Tibial nerve (tissue), 4 donors: ENCODE measurements around the gene PRDX5. TPM values are rescaled to one million over a fixed set of nuclear protein-coding genes. Genes with fewer than 3 reads are reported as not detected.
A peak's percentile ranks its signal among the peaks of the same experiment; 100 is the strongest.

ENCODE experiments used
- DNase-seq, 2 donors: peaks; one replicate each; pipeline ENCODE4 v3.0.0-alpha.2; 2019; ENCODE audit warnings: low spot score in 2 of 2
- H3K27ac ChIP-seq, 4 donors: fragments of 200-600 bp; sonication (generic) in 3 of 4; one replicate each; pipeline ENCODE4 v1.5.1; 2017 to 2019; ENCODE audit warnings: mild to moderate bottlenecking in 1 of 4
- H3K27me3 ChIP-seq, 2 donors: fragments of 200-600 bp; sonication (generic) in 1 of 2; one replicate each; pipeline versions ENCODE4 v1.5.1 to v1.6.0; 2017 to 2019
- H3K36me3 ChIP-seq, 3 donors: fragments of 200-600 bp; sonication (generic); one replicate each; pipeline ENCODE4 v1.5.1; 2018 to 2019
- H3K4me1 ChIP-seq, 4 donors: fragments of 200-600 bp; sonication (generic) in 3 of 4; one replicate each; pipeline ENCODE4 v1.5.1; 2017 to 2019
- H3K4me3 ChIP-seq, 4 donors: fragments of 200-600 bp; sonication (generic) in 3 of 4; one replicate each; pipeline ENCODE4 v1.5.1; 2017 to 2019; ENCODE audit warnings: mild to moderate bottlenecking in 1 of 4, moderate library complexity in 1 of 4
- H3K9me3 ChIP-seq, 4 donors: fragments of 200-600 bp; sonication (generic) in 3 of 4; one replicate each; pipeline ENCODE4 v1.5.1; 2017 to 2019
- EP300 ChIP-seq, 2 donors: sonication (generic); formaldehyde crosslinking; IDR thresholded peaks; one replicate each; pipeline ENCODE4 v1.6.1; 2017; ENCODE audit warnings: antibody characterized with exemption in 2 of 2, mild to moderate bottlenecking in 1 of 2
- POLR2A ChIP-seq, 2 donors: fragments of 450-650 bp; IDR thresholded peaks; one replicate each; pipeline ENCODE4 v1.6.1; 2017; ENCODE audit warnings: antibody characterized with exemption in 2 of 2, mild to moderate bottlenecking in 2 of 2, moderate library complexity in 2 of 2
- WGBS, 2 donors: methylation state at CpG; one replicate each; pipeline ENCODE4 v1.1.5; 2018; 5-methylcytosine and 5-hydroxymethylcytosine counted together
- total RNA-seq, 4 donors: library from RNA; depleted of rRNA; stranded (reverse); fragments of >200 nt; gene quantifications; one replicate each; pipeline ENCODE4 v1.1.0, GENCODE V29; 2016
- TF ChIP-seq, protein P1 (sequence below), 5 experiments: fragments of 200-600 bp in 3 of 5; fragments of 450-650 bp in 2 of 5; sonication (generic) in 3 of 5; IDR thresholded peaks; one replicate each; pipeline ENCODE4 v1.5.1; 2016 to 2019; ENCODE audit warnings: antibody characterized with exemption in 5 of 5, mild to moderate bottlenecking in 3 of 5, moderate library complexity in 2 of 5

Gene PRDX5
- total RNA-seq, 4 donors from 2014 or later = 142 to 246 (median 204) TPM

GRCh38 chr11:64298966-64299846 is 18.7 kb upstream of the PRDX5 start:
- Histone ChIP-seq H3K27me3 (peaks cover 2 to 97% of the 10 kb centered on the region in 2 donors), H3K27ac (no peak overlapping the region), H3K9me3 (no peaks in the 10 kb centered on the region), H3K4me1 (peaks cover 0 to 39% (median 23%) of the 10 kb centered on the region in 4 donors), H3K36me3 (no peaks in the 10 kb centered on the region), H3K4me3 (peak overlapping the region; percentile 29 to 49 (median 30))
- DNase-seq = peak; percentile 51 to 53
- TF ChIP-seq EP300 (IDR thresholded peaks at IDR 0.05) (no peak), POLR2A (IDR thresholded peaks at IDR 0.05) (no peak)
- TF ChIP-seq, protein P1, sequence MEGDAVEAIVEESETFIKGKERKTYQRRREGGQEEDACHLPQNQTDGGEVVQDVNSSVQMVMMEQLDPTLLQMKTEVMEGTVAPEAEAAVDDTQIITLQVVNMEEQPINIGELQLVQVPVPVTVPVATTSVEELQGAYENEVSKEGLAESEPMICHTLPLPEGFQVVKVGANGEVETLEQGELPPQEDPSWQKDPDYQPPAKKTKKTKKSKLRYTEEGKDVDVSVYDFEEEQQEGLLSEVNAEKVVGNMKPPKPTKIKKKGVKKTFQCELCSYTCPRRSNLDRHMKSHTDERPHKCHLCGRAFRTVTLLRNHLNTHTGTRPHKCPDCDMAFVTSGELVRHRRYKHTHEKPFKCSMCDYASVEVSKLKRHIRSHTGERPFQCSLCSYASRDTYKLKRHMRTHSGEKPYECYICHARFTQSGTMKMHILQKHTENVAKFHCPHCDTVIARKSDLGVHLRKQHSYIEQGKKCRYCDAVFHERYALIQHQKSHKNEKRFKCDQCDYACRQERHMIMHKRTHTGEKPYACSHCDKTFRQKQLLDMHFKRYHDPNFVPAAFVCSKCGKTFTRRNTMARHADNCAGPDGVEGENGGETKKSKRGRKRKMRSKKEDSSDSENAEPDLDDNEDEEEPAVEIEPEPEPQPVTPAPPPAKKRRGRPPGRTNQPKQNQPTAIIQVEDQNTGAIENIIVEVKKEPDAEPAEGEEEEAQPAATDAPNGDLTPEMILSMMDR (IDR thresholded peaks at IDR 0.05) = peak in 1 of 5 experiments; percentile 12
- 5 to 6% methylated on average over 30 to 45 of the region's 60 CpGs for WGBS, 2 donors

- H3K4me1 ChIP-seq = peaks cover 0 to 40% (median 23%) of the 10 kb centered on the region in 4 donors
- H3K27ac ChIP-seq = no peak within 1 kb of the TSS
- peak within 1 kb of the TSS; percentile 29 to 49 (median 30) for H3K4me3 ChIP-seq
- 1 to 10% methylated on average over 29 to 45 of the region's 54 CpGs for WGBS, 2 donors
- no peaks in the 10 kb centered on the region for H3K9me3 ChIP-seq
- H3K36me3 ChIP-seq = no peaks in the 10 kb centered on the region
- no peak for DNase-seq
- peaks cover 2 to 89% of the 10 kb centered on the region in 2 donors for H3K27me3 ChIP-seq
- TF ChIP-seq EP300 (IDR thresholded peaks at IDR 0.05) (no peak), POLR2A (IDR thresholded peaks at IDR 0.05) (no peak)
- TF ChIP-seq, protein P1 (IDR thresholded peaks at IDR 0.05) = no peak
Observed at GRCh38 chr11:64299847-64300648, 17.9 kb upstream of the PRDX5 start, which contains the start of gene CATSPERZ. Gene CATSPERZ, plus strand, starts transcription at chr11:64300358. Its CDS starts 53 bp downstream, at chr11:64300411.

GRCh38 chr11:64303109-64304031 is 14.6 kb upstream of the PRDX5 start:
- Histone ChIP-seq H3K4me1 (peaks cover 0 to 54% (median 32%) of the 10 kb centered on the region in 4 donors), H3K9me3 (no peaks in the 10 kb centered on the region), H3K27ac (peak overlapping the region in 1 of 4 donors; percentile 88), H3K36me3 (peaks cover 0 to 7% (median 0%) of the 10 kb centered on the region in 3 donors), H3K27me3 (peaks cover 2 to 56% of the 10 kb centered on the region in 2 donors), H3K4me3 (no peak overlapping the region)
- TF ChIP-seq, protein P1 (IDR thresholded peaks at IDR 0.05) = no peak
- TF ChIP-seq POLR2A (IDR thresholded peaks at IDR 0.05) = no peak
- no peak for TF ChIP-seq EP300 (IDR thresholded peaks at IDR 0.05)
- no peak for DNase-seq
- 78 to 87% methylated on average over 10 to 13 of the region's 13 CpGs for WGBS, 2 donors

DNA sequence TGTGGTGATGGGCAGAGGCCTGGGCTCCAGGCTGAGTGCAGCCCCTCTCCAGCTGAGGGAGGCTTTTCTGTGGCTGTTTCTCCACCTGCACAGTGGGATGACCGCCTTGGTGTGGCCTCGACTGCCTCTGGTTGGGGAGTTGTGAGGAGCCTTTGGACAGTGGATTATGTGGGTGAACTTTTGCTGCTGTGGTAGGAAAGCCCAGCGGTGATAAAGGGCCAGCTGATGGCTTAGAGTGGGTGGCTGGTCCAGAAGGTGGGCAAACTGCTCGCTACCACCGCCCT is 13.9 kb upstream of the PRDX5 start:
- H3K27me3 ChIP-seq = peaks cover 2 to 50% of the 10 kb centered on the region in 2 donors
- H3K27ac ChIP-seq = peak overlapping the region; percentile 55 to 92 (median 85)
- peak overlapping the region in 3 of 4 donors; percentile 68 to 85 (median 76) for H3K4me3 ChIP-seq
- WGBS, 2 donors = 51 to 54% methylated on average over 5 of the region's 5 CpGs
- no peak for DNase-seq
- peaks cover 0 to 52% (median 32%) of the 10 kb centered on the region in 4 donors for H3K4me1 ChIP-seq
- peaks cover 0 to 9% (median 0%) of the 10 kb centered on the region in 3 donors for H3K36me3 ChIP-seq
- no peaks in the 10 kb centered on the region for H3K9me3 ChIP-seq
- TF ChIP-seq EP300 (IDR thresholded peaks at IDR 0.05) = no peak
- TF ChIP-seq POLR2A (IDR thresholded peaks at IDR 0.05) = no peak
- TF ChIP-seq, protein P1 (IDR thresholded peaks at IDR 0.05) = no peak
